Trophoblast cell (in vitro differentiated cells and primary cell): ENCODE results near the gene IL9.

Experiments
- DNase-seq, 2 donors: peaks; one replicate each; pipeline ENCODE4 v3.0.0-alpha.2; 2016
- H2AFZ ChIP-seq: 2 replicates; pipeline ENCODE4 v1.6.1; 2013; ENCODE audit warnings: low read length, moderate library complexity, mild to moderate bottlenecking; ENCODE audit not compliant: insufficient read depth, poor library complexity
- H2AK5ac ChIP-seq: 2 replicates; pipeline ENCODE4 v1.6.1; 2013; ENCODE audit warnings: mild to moderate bottlenecking, low read length
- H2BK120ac ChIP-seq: 2 replicates; pipeline ENCODE4 v1.6.1; 2013; ENCODE audit warnings: low read length, mild to moderate bottlenecking, moderate library complexity; ENCODE audit not compliant: insufficient read depth, poor library complexity
- H2BK12ac ChIP-seq: 2 replicates; pipeline ENCODE4 v1.6.1; 2013; ENCODE audit warnings: mild to moderate bottlenecking, low read length, moderate library complexity
- H2BK5ac ChIP-seq: 2 replicates; pipeline ENCODE4 v1.6.1; 2013; ENCODE audit warnings: low read length, low read depth, moderate library complexity, mild to moderate bottlenecking; ENCODE audit not compliant: poor library complexity
- H3K14ac ChIP-seq: 2 replicates; pipeline ENCODE4 v1.6.1; 2013; ENCODE audit warnings: mild to moderate bottlenecking, low read length
- H3K18ac ChIP-seq: 2 replicates; pipeline ENCODE4 v1.6.1; 2013; ENCODE audit warnings: mild to moderate bottlenecking, low read length
- H3K23ac ChIP-seq: 2 replicates; pipeline ENCODE4 v1.6.1; 2013; ENCODE audit warnings: low read length
- H3K27ac ChIP-seq: 2 replicates; pipeline ENCODE4 v1.5.1; 2013; ENCODE audit warnings: low read depth, mild to moderate bottlenecking, inconsistent platforms, low read length, moderate library complexity
- H3K27me3 ChIP-seq: 2 replicates; pipeline ENCODE4 v1.6.1; 2013; ENCODE audit warnings: inconsistent platforms, mild to moderate bottlenecking, low read length, moderate library complexity; ENCODE audit not compliant: insufficient read depth
- H3K36me3 ChIP-seq, 2 experiments: 1 replicate in 1 of 2; 2 replicates in 1 of 2; pipeline ENCODE4 v1.6.1; 2013; ENCODE audit warnings: low read length in 2 of 2, mild to moderate bottlenecking in 2 of 2, moderate library complexity in 1 of 2; ENCODE audit not compliant: insufficient read depth in 2 of 2, control insufficient read depth in 1 of 2
- H3K4ac ChIP-seq: 2 replicates; pipeline ENCODE4 v1.6.1; 2013; ENCODE audit warnings: low read depth, mild to moderate bottlenecking, low read length, moderate library complexity
- H3K4me1 ChIP-seq, 2 experiments: 1 replicate in 1 of 2; 2 replicates in 1 of 2; pipeline ENCODE4 v1.6.1; 2013; ENCODE audit warnings: low read length in 2 of 2, mild to moderate bottlenecking in 2 of 2, moderate library complexity in 1 of 2; ENCODE audit not compliant: insufficient read depth in 2 of 2, control insufficient read depth in 1 of 2
- H3K4me2 ChIP-seq: 2 replicates; pipeline ENCODE4 v1.6.1; 2013; ENCODE audit warnings: inconsistent platforms, mild to moderate bottlenecking, low read length, moderate library complexity
- H3K4me3 ChIP-seq: 2 replicates; pipeline ENCODE4 v1.5.1; 2013; ENCODE audit warnings: mild to moderate bottlenecking, low read depth, low read length, inconsistent platforms
- H3K79me1 ChIP-seq: one replicate; pipeline ENCODE4 v1.6.1; 2013; ENCODE audit warnings: low read length
- H3K79me2 ChIP-seq: 2 replicates; pipeline ENCODE4 v1.6.1; 2013; ENCODE audit warnings: low read length, mild to moderate bottlenecking; ENCODE audit not compliant: control insufficient read depth, insufficient read depth, poor library complexity
- H3K9ac ChIP-seq: 2 replicates; pipeline ENCODE4 v1.6.1; 2013; ENCODE audit warnings: mild to moderate bottlenecking, low read length
- H3K9me3 ChIP-seq: 2 replicates; pipeline ENCODE4 v1.6.1; 2013; ENCODE audit warnings: low read depth, mild to moderate bottlenecking, control low read depth, inconsistent platforms, low read length; ENCODE audit not compliant: insufficient read depth
- H4K12ac ChIP-seq: 2 replicates; pipeline ENCODE4 v1.6.1; 2013; ENCODE audit warnings: low read depth, mild to moderate bottlenecking, low read length, moderate library complexity
- H4K8ac ChIP-seq: 2 replicates; pipeline ENCODE4 v1.6.1; 2013; ENCODE audit warnings: low read depth, mild to moderate bottlenecking, low read length, moderate library complexity
- H4K91ac ChIP-seq: one replicate; pipeline ENCODE4 v1.6.1; 2013; ENCODE audit warnings: low read depth, mild to moderate bottlenecking, low read length, moderate library complexity
- WGBS: extraction: QIAGEN DNeasy Blood & Tissue Kit; methylation state at CpG from one replicate; pipeline ENCODE4 v1.1.7; 2013; ENCODE audit warnings: missing lambda C conversion rate; ENCODE audit not compliant: insufficient read length, insufficient coverage; ENCODE audit errors: extremely low coverage; 5-methylcytosine and 5-hydroxymethylcytosine counted together

Gene IL9

GRCh38 chr5:135877570-135878155 is 18.0 kb downstream of the IL9 start:
- H3K9me3 ChIP-seq = no peaks in the 10 kb centered on the region
- no CpG with 5 or more reads among the region's 6 CpGs for WGBS
- H3K79me1 ChIP-seq = no peaks in the 10 kb centered on the region
- H4K91ac ChIP-seq = no peak overlapping the region
- peaks cover 0 to 3% of the 10 kb centered on the region in 2 experiments for H3K4me1 ChIP-seq
- H3K27me3 ChIP-seq = no peaks in the 10 kb centered on the region
- no peak overlapping the region for H4K12ac ChIP-seq
- H3K4me3 ChIP-seq = no peak overlapping the region
- no peak overlapping the region for H3K14ac ChIP-seq
- no peak overlapping the region for H3K23ac ChIP-seq
- no peak overlapping the region for H3K18ac ChIP-seq
- no peak overlapping the region for H4K8ac ChIP-seq
- no peak overlapping the region for H3K4ac ChIP-seq
- H3K4me2 ChIP-seq = no peak overlapping the region
- H2BK120ac ChIP-seq = no peak overlapping the region
- no peak overlapping the region for H2AFZ ChIP-seq
- H3K27ac ChIP-seq = no peak overlapping the region
- no peak for DNase-seq
- no peak overlapping the region for H2BK12ac ChIP-seq
- H3K79me2 ChIP-seq = no peaks in the 10 kb centered on the region
- no peaks in the 10 kb centered on the region for H3K36me3 ChIP-seq
- no peak overlapping the region for H3K9ac ChIP-seq
- H2BK5ac ChIP-seq = no peak overlapping the region
- no peak overlapping the region for H2AK5ac ChIP-seq

- no peak overlapping the region for H3K4ac ChIP-seq
- no peak overlapping the region for H4K12ac ChIP-seq
- H2BK12ac ChIP-seq = no peak overlapping the region
- H3K27me3 ChIP-seq = no peaks in the 10 kb centered on the region
- H3K23ac ChIP-seq = no peak overlapping the region
- no peak overlapping the region for H3K9ac ChIP-seq
- no peak overlapping the region for H2BK5ac ChIP-seq
- H3K27ac ChIP-seq = no peak overlapping the region
- peaks cover 0 to 3% of the 10 kb centered on the region in 2 experiments for H3K4me1 ChIP-seq
- no peak overlapping the region for H2AFZ ChIP-seq
- DNase-seq = no peak
- no peaks in the 10 kb centered on the region for H3K36me3 ChIP-seq
- H3K14ac ChIP-seq = no peak overlapping the region
- H3K18ac ChIP-seq = no peak overlapping the region
- no peak overlapping the region for H3K4me3 ChIP-seq
- no peak overlapping the region for H4K8ac ChIP-seq
- no peaks in the 10 kb centered on the region for H3K9me3 ChIP-seq
- no CpG with 5 or more reads among the region's 5 CpGs for WGBS
- no peak overlapping the region for H2AK5ac ChIP-seq
- no peak overlapping the region for H4K91ac ChIP-seq
- no peaks in the 10 kb centered on the region for H3K79me1 ChIP-seq
- no peak overlapping the region for H2BK120ac ChIP-seq
- no peak overlapping the region for H3K4me2 ChIP-seq
- no peaks in the 10 kb centered on the region for H3K79me2 ChIP-seq
Observed at GRCh38 chr5:135876146-135876545, 19.5 kb downstream of the IL9 start.

GRCh38 chr5:135875567-135875966 is 20.1 kb downstream of the IL9 start:
- WGBS = no CpG with 5 or more reads among the region's 3 CpGs
- no peak overlapping the region for H4K8ac ChIP-seq
- no peak overlapping the region for H2BK120ac ChIP-seq

GRCh38 chr5:135874461-135874860 is 21.2 kb downstream of the IL9 start:
- Histone ChIP-seq H4K91ac (no peak overlapping the region), H2BK5ac (no peak overlapping the region), H3K23ac (no peak overlapping the region), H3K4me3 (no peak overlapping the region), H2BK12ac (no peak overlapping the region), H3K4me1 (peaks cover 0 to 3% of the 10 kb centered on the region in 2 experiments), H4K12ac (no peak overlapping the region), H3K4ac (no peak overlapping the region), H4K8ac (no peak overlapping the region), H3K9ac (no peak overlapping the region), H3K14ac (no peak overlapping the region), H3K36me3 (no peaks in the 10 kb centered on the region), H3K18ac (no peak overlapping the region), H3K9me3 (no peaks in the 10 kb centered on the region), H3K27ac (no peak overlapping the region), H3K27me3 (no peaks in the 10 kb centered on the region), H3K79me2 (no peaks in the 10 kb centered on the region), H2BK120ac (no peak overlapping the region), H3K4me2 (no peak overlapping the region), H2AFZ (no peak overlapping the region), H2AK5ac (no peak overlapping the region), H3K79me1 (no peaks in the 10 kb centered on the region)
- WGBS = no CpG with 5 or more reads among the region's 3 CpGs
- no peak for DNase-seq

More at GRCh38 chr5:135875567-135875966, 20.1 kb downstream of the IL9 start:
- H3K27me3 ChIP-seq = no peaks in the 10 kb centered on the region
- no peak overlapping the region for H3K27ac ChIP-seq
- H3K36me3 ChIP-seq = no peaks in the 10 kb centered on the region
- no peak overlapping the region for H2AK5ac ChIP-seq
- H3K4me2 ChIP-seq = no peak overlapping the region
- H4K91ac ChIP-seq = no peak overlapping the region
- H3K4me1 ChIP-seq = peaks cover 0 to 3% of the 10 kb centered on the region in 2 experiments
- no peak overlapping the region for H3K9ac ChIP-seq
- DNase-seq = no peak
- H2BK12ac ChIP-seq = no peak overlapping the region
- H3K79me2 ChIP-seq = no peaks in the 10 kb centered on the region
- no peak overlapping the region for H3K23ac ChIP-seq
- no peak overlapping the region for H3K18ac ChIP-seq
- no peak overlapping the region for H3K4me3 ChIP-seq
- no peak overlapping the region for H3K14ac ChIP-seq
- no peak overlapping the region for H3K4ac ChIP-seq
- H3K9me3 ChIP-seq = no peaks in the 10 kb centered on the region
- no peak overlapping the region for H2AFZ ChIP-seq
- H2BK5ac ChIP-seq = no peak overlapping the region
- H4K12ac ChIP-seq = no peak overlapping the region
- no peaks in the 10 kb centered on the region for H3K79me1 ChIP-seq
